CD4-positive, alpha-beta T cell (primary cell): ENCODE results near the gene GRB14. TPM values are rescaled to one million over a fixed set of nuclear protein-coding genes. Genes with fewer than 3 reads are reported as not detected.

ENCODE experiments used
- ATAC-seq: fragments of 200-7000 bp; cut with Tn5 transposase; one replicate; pipeline ENCODE4 v1.10.0; 2022; ENCODE audit warnings: mild to moderate bottlenecking; ENCODE audit not compliant: poor library complexity
- CTCF ChIA-PET: fragments of 350-600 bp; sonication (Branson Sonifier 250); formaldehyde crosslinking; loops from one replicate; lab custom pipeline; 2021; ENCODE audit warnings: antibody characterized with exemption, inconsistent platforms; lab: Charles Lee
- POLR2A ChIA-PET: fragments of 350-600 bp; sonication (Branson Sonifier 250); formaldehyde crosslinking; loops from one replicate; lab custom pipeline; 2021; ENCODE audit warnings: antibody characterized with exemption, inconsistent platforms; lab: Charles Lee
- DNase-seq, 14 experiments: peaks; one replicate each; pipeline ENCODE4 v3.0.0-alpha.2; 2013 to 2020; ENCODE audit warnings: mixed read lengths in 2 of 14
- H3K27ac ChIP-seq, 2 donors: one replicate each; pipeline versions ENCODE4 v1.5.1 to v1.7.0; 2013; ENCODE audit warnings: low read length in 2 of 2, low read depth in 1 of 2, mild to moderate bottlenecking in 1 of 2
- H3K27me3 ChIP-seq, 2 experiments: 1 replicate in 1 of 2; 2 replicates in 1 of 2; pipeline versions ENCODE4 v1.6.1 to v1.7.0; 2013; ENCODE audit warnings: low read length in 2 of 2, control low read depth in 1 of 2, mild to moderate bottlenecking in 1 of 2, moderate library complexity in 1 of 2; ENCODE audit not compliant: insufficient read depth in 2 of 2, control insufficient read depth in 1 of 2
- H3K36me3 ChIP-seq: one replicate; pipeline ENCODE4 v1.6.1; 2013; ENCODE audit warnings: low read length, control low read depth; ENCODE audit not compliant: insufficient read depth
- H3K4me1 ChIP-seq: one replicate; pipeline ENCODE4 v1.6.1; 2013; ENCODE audit warnings: low read length, control low read depth; ENCODE audit not compliant: insufficient read depth
- H3K4me3 ChIP-seq: one replicate; pipeline ENCODE4 v1.5.1; 2013; ENCODE audit warnings: mild to moderate bottlenecking, low read length, moderate library complexity
- H3K9me3 ChIP-seq, 2 experiments: 1 replicate in 1 of 2; 2 replicates in 1 of 2; pipeline versions ENCODE4 v1.6.1 to v1.7.0; 2013; ENCODE audit warnings: low read length in 2 of 2, mild to moderate bottlenecking in 2 of 2, control low read depth in 1 of 2, moderate library complexity in 1 of 2; ENCODE audit not compliant: control insufficient read depth in 1 of 2, insufficient read depth in 1 of 2
- H3K27ac Mint-ChIP-seq: one replicate; pipeline ENCODE4 v1.8.0; 2020; ENCODE audit warnings: mixed read lengths
- H3K27me3 Mint-ChIP-seq: one replicate; pipeline ENCODE4 v1.8.0; 2021; ENCODE audit warnings: mixed read lengths
- H3K36me3 Mint-ChIP-seq: one replicate; pipeline ENCODE4 v1.8.0; 2021; ENCODE audit warnings: low read depth, mixed read lengths
- H3K4me1 Mint-ChIP-seq: one replicate; pipeline ENCODE4 v1.8.0; 2021; ENCODE audit warnings: low read depth, mixed read lengths
- H3K4me3 Mint-ChIP-seq: one replicate; pipeline ENCODE4 v1.8.0; 2020; ENCODE audit warnings: mild to moderate bottlenecking, mixed read lengths
- H3K9me3 Mint-ChIP-seq: one replicate; pipeline ENCODE4 v1.8.0; 2020; ENCODE audit warnings: mixed read lengths
- CTCF ChIP-seq: fragments of 200-600 bp; IDR thresholded peaks from one replicate; pipeline ENCODE4 v1.8.0; 2022; ENCODE audit warnings: antibody characterized with exemption, mild to moderate bottlenecking
- intact Hi-C, 2 experiments: fragments of 100-400 bp; cut with DNase I in 1 of 2; cut with micrococcal nuclease in 1 of 2; formaldehyde crosslinking; loops; one replicate each; pipeline versions ENCODE4 v1.15.1 to v1.9.0; 2023 to 2025; cut with DNase I, micrococcal nuclease
- total RNA-seq, 174 experiments: library from RNA in 2 of 174; stranded (reverse) in 2 of 174; gene quantifications; one replicate each; pipeline ENCODE4 v1.2.3 and lab custom pipeline; 2021 to 2026

GRB14 gene
- total RNA-seq, 2 experiments from 2014 or later: not detected

- no peaks in the 10 kb centered on the region for H3K27me3 ChIP-seq
- H3K4me3 Mint-ChIP-seq: no peak overlapping the region
- intact Hi-C loops: no loop called here
- no peaks in the 10 kb centered on the region for H3K27me3 Mint-ChIP-seq
- DNase-seq (no peak), ATAC-seq (no peak)
- no peak overlapping the region for H3K4me3 ChIP-seq
- H3K9me3 Mint-ChIP-seq: peaks cover 4% of the 10 kb centered on the region
- no peaks in the 10 kb centered on the region for H3K9me3 ChIP-seq
- ChIA-PET CTCF (no interaction called here), POLR2A (no interaction called here)
- TF ChIP-seq CTCF: no peak
- no peaks in the 10 kb centered on the region for H3K36me3 ChIP-seq
- no peaks in the 10 kb centered on the region for H3K4me1 ChIP-seq
- H3K27ac ChIP-seq: no peak overlapping the region
- no peaks in the 10 kb centered on the region for H3K4me1 Mint-ChIP-seq
- no peaks in the 10 kb centered on the region for H3K36me3 Mint-ChIP-seq
- no peak overlapping the region for H3K27ac Mint-ChIP-seq
Measured at GRCh38 chr2:164485541-164485940, 135.7 kb downstream of the GRB14 start.

- DNase-seq: no peak
- intact Hi-C loops: no loop called here
- ATAC-seq: no peak
- no peaks in the 10 kb centered on the region for H3K4me1 Mint-ChIP-seq
- no peaks in the 10 kb centered on the region for H3K9me3 Mint-ChIP-seq
- TF ChIP-seq CTCF: no peak
- no peak overlapping the region for H3K27ac Mint-ChIP-seq
- ChIA-PET CTCF (no interaction called here), POLR2A (no interaction called here)
- no peaks in the 10 kb centered on the region for H3K36me3 ChIP-seq
- H3K9me3 ChIP-seq: no peaks in the 10 kb centered on the region
- H3K4me3 ChIP-seq: no peak overlapping the region
- no peaks in the 10 kb centered on the region for H3K27me3 Mint-ChIP-seq
- no peak overlapping the region for H3K27ac ChIP-seq
- H3K4me3 Mint-ChIP-seq: no peak overlapping the region
- no peaks in the 10 kb centered on the region for H3K4me1 ChIP-seq
- no peaks in the 10 kb centered on the region for H3K36me3 Mint-ChIP-seq
- no peaks in the 10 kb centered on the region for H3K27me3 ChIP-seq
Measured at GRCh38 chr2:164479460-164479859, 141.8 kb downstream of the GRB14 start.

DNA sequence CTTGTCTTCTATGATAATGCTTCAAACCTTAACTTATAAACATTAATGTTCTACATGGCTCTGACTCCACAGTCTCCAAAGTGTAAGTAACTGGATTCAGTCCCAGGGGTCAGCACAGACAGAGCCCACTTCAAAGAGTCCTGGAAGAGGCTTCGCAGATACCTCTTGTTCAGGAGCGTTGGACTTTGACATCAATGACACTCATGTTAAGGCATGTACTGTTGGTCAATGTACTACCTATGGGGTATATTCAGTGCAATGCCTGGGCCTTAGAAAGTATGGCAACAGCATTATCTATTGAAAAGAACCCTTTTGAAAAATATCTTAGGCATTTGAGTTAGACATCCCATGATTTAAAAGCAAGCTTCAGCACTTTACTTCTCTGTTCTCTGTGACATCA lies 143.1 kb downstream of the GRB14 start:
- no peaks in the 10 kb centered on the region for H3K36me3 Mint-ChIP-seq
- ATAC-seq: no peak
- Histone ChIP-seq H3K4me1 (no peaks in the 10 kb centered on the region), H3K36me3 (no peaks in the 10 kb centered on the region), H3K27me3 (no peaks in the 10 kb centered on the region), H3K4me3 (no peak overlapping the region), H3K27ac (no peak overlapping the region), H3K9me3 (no peaks in the 10 kb centered on the region)
- intact Hi-C loops: no loop called here
- H3K4me3 Mint-ChIP-seq: no peak overlapping the region
- TF ChIP-seq CTCF: no peak
- CTCF ChIA-PET: no interaction called here
- no peaks in the 10 kb centered on the region for H3K4me1 Mint-ChIP-seq
- DNase-seq: no peak
- POLR2A ChIA-PET: no interaction called here
- H3K9me3 Mint-ChIP-seq: no peaks in the 10 kb centered on the region
- H3K27me3 Mint-ChIP-seq: no peaks in the 10 kb centered on the region
- H3K27ac Mint-ChIP-seq: no peak overlapping the region
